Breast epithelium (tissue), 4 donors: ENCODE data around the gene DACT2. TPM values are rescaled to one million over a fixed set of nuclear protein-coding genes. Genes with fewer than 3 reads are reported as not detected.

Experiments used
- DNase-seq, 2 donors: peaks; one replicate each; pipeline ENCODE4 v3.0.0-alpha.2; 2019; ENCODE audit warnings: low spot score in 2 of 2
- H3K27ac ChIP-seq, 2 donors: fragments of 200-600 bp; sonication (generic) in 1 of 2; one replicate each; pipeline ENCODE4 v1.5.1; 2016 to 2019; ENCODE audit warnings: mild to moderate bottlenecking in 1 of 2
- H3K27me3 ChIP-seq, 2 donors: fragments of 200-600 bp; sonication (generic) in 1 of 2; one replicate each; pipeline versions ENCODE4 v1.5.1 to v1.6.0; 2017 to 2019; ENCODE audit warnings: control low read depth in 1 of 2, mild to moderate bottlenecking in 1 of 2
- H3K36me3 ChIP-seq: fragments of 200-600 bp; one replicate; pipeline ENCODE4 v1.5.1; 2019
- H3K4me1 ChIP-seq, 2 donors: fragments of 200-600 bp; sonication (generic); one replicate each; pipeline ENCODE4 v1.5.1; 2016 to 2019; ENCODE audit warnings: control low read depth in 1 of 2
- H3K4me3 ChIP-seq, 3 donors: fragments of 200-600 bp; sonication (generic); 1 replicate in 2 of 3; 2 replicates in 1 of 3; pipeline ENCODE4 v1.5.1; 2016 to 2019; ENCODE audit warnings: mild to moderate bottlenecking in 3 of 3, moderate library complexity in 2 of 3
- H3K9me3 ChIP-seq, 2 donors: fragments of 200-600 bp; sonication (generic) in 1 of 2; one replicate each; pipeline ENCODE4 v1.5.1; 2016 to 2019; ENCODE audit warnings: control low read depth in 1 of 2
- POLR2A ChIP-seq: fragments of 450-650 bp; IDR thresholded peaks from one replicate; pipeline ENCODE4 v1.6.1; 2016; ENCODE audit warnings: antibody characterized with exemption, mild to moderate bottlenecking, moderate library complexity
- POLR2AphosphoS5 ChIP-seq, 3 donors: sonication (generic); formaldehyde crosslinking; IDR thresholded peaks; one replicate each; pipeline ENCODE4 v1.6.1; 2017; ENCODE audit warnings: antibody characterized with exemption in 3 of 3
- intact Hi-C: fragments of 100-400 bp; cut with DNase I; formaldehyde crosslinking; loops from one replicate; pipeline ENCODE4 v1.15.1; 2023; ENCODE audit warnings: low total_unique reads
- total RNA-seq, 3 donors: library from RNA; depleted of rRNA; stranded (reverse); fragments of >200 nt; gene quantifications; one replicate each; pipeline ENCODE4 v1.1.0, GENCODE V29; 2016
- TF ChIP-seq, protein P1 (sequence below), 3 donors: fragments of 450-650 bp; IDR thresholded peaks; one replicate each; pipeline ENCODE4 v1.5.1; 2016 to 2017; ENCODE audit warnings: antibody characterized with exemption in 3 of 3, mild to moderate bottlenecking in 3 of 3, moderate library complexity in 3 of 3

The DACT2 gene
- total RNA-seq, 3 donors from 2014 or later: 0.32 to 1.0 TPM; not detected in 1

GRCh38 chr6:168264593-168265335 lies 54.8 kb downstream of the DACT2 start:
- H3K27me3 ChIP-seq: no peaks in the 10 kb centered on the region
- no peaks in the 10 kb centered on the region for H3K4me1 ChIP-seq
- no peak overlapping the region for H3K4me3 ChIP-seq
- H3K36me3 ChIP-seq: no peaks in the 10 kb centered on the region
- TF ChIP-seq POLR2A (no peak), POLR2AphosphoS5 (IDR thresholded peaks at IDR 0.05) (no peak)
- TF ChIP-seq, protein P1, sequence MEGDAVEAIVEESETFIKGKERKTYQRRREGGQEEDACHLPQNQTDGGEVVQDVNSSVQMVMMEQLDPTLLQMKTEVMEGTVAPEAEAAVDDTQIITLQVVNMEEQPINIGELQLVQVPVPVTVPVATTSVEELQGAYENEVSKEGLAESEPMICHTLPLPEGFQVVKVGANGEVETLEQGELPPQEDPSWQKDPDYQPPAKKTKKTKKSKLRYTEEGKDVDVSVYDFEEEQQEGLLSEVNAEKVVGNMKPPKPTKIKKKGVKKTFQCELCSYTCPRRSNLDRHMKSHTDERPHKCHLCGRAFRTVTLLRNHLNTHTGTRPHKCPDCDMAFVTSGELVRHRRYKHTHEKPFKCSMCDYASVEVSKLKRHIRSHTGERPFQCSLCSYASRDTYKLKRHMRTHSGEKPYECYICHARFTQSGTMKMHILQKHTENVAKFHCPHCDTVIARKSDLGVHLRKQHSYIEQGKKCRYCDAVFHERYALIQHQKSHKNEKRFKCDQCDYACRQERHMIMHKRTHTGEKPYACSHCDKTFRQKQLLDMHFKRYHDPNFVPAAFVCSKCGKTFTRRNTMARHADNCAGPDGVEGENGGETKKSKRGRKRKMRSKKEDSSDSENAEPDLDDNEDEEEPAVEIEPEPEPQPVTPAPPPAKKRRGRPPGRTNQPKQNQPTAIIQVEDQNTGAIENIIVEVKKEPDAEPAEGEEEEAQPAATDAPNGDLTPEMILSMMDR (IDR thresholded peaks at IDR 0.05): no peak
- intact Hi-C loops: no loop called here
- peak overlapping the region in 1 of 2 donors; percentile 44 for H3K27ac ChIP-seq
- no peak for DNase-seq
- H3K9me3 ChIP-seq: no peaks in the 10 kb centered on the region

GRCh38 chr6:168263351-168263905 lies 56.1 kb downstream of the DACT2 start:
- Histone ChIP-seq H3K27ac (no peak overlapping the region), H3K27me3 (no peaks in the 10 kb centered on the region), H3K4me1 (no peaks in the 10 kb centered on the region), H3K9me3 (no peaks in the 10 kb centered on the region), H3K4me3 (no peak overlapping the region), H3K36me3 (no peaks in the 10 kb centered on the region)
- intact Hi-C loops: no loop called here
- DNase-seq: no peak
- TF ChIP-seq POLR2A (no peak), POLR2AphosphoS5 (IDR thresholded peaks at IDR 0.05) (no peak)
- TF ChIP-seq, protein P1 (IDR thresholded peaks at IDR 0.05): no peak

GRCh38 chr6:168261234-168261633 lies 58.3 kb downstream of the DACT2 start:
- Histone ChIP-seq H3K4me3 (no peak overlapping the region), H3K27me3 (no peaks in the 10 kb centered on the region), H3K36me3 (no peaks in the 10 kb centered on the region), H3K4me1 (no peaks in the 10 kb centered on the region), H3K27ac (no peak overlapping the region), H3K9me3 (no peaks in the 10 kb centered on the region)
- intact Hi-C loops: no loop called here
- peak in 1 of 2 donors; percentile 39 for DNase-seq
- TF ChIP-seq, protein P1 (IDR thresholded peaks at IDR 0.05): no peak
- TF ChIP-seq POLR2AphosphoS5 (IDR thresholded peaks at IDR 0.05) (no peak), POLR2A (no peak)

DNA sequence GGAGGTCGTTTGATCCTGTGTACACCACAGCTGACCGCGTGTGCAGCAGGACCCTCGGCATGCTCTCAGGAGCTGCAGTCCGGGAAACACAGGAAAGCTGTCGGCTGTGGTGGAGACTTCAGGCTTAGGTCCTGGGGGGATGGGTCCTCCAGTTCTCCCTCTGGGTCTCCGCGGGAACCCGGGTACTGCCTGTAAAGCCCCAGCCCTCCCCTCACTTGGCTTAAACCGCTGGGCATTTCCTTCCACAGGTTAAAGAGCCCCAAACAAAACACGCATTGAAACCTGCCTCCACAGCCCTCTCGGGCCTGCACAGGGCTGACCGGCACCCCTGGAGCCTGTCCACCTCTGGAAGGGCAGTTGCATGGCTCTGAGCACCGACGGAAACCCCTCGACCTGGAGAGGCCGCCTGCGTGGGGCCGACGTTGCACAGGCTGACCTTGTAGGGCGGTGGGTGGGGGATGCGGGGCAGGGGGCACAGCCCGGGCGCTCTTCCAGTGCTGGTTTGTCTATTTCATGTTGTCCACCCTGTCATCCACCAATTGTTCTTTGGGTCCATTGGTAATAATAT lies 59.1 kb downstream of the DACT2 start:
- H3K36me3 ChIP-seq: no peaks in the 10 kb centered on the region
- peaks cover 3 to 6% of the 10 kb centered on the region in 2 donors for H3K9me3 ChIP-seq
- intact Hi-C loops: no loop called here
- H3K4me1 ChIP-seq: no peaks in the 10 kb centered on the region
- H3K27me3 ChIP-seq: no peaks in the 10 kb centered on the region
- H3K27ac ChIP-seq: no peak overlapping the region
- TF ChIP-seq, protein P1 (IDR thresholded peaks at IDR 0.05): no peak
- TF ChIP-seq POLR2AphosphoS5 (IDR thresholded peaks at IDR 0.05) (no peak), POLR2A (no peak)
- no peak overlapping the region for H3K4me3 ChIP-seq
- DNase-seq: peak in 1 of 2 donors; percentile 38

- no peak for DNase-seq
- no peaks in the 10 kb centered on the region for H3K36me3 ChIP-seq
- intact Hi-C loops: no loop called here
- no peak for TF ChIP-seq POLR2A
- H3K9me3 ChIP-seq: peaks cover 9 to 10% of the 10 kb centered on the region in 2 donors
- no peaks in the 10 kb centered on the region for H3K4me1 ChIP-seq
- no peak overlapping the region for H3K4me3 ChIP-seq
- no peaks in the 10 kb centered on the region for H3K27me3 ChIP-seq
- no peak overlapping the region for H3K27ac ChIP-seq
Observed at GRCh38 chr6:168258795-168259194, 60.8 kb downstream of the DACT2 start.
